Measurements from ENCODE around the gene TMEM132D. TPM values are rescaled to one million over a fixed set of nuclear protein-coding genes. Genes with fewer than 3 reads are reported as not detected.

Gene TMEM132D
- total RNA-seq, 1 donor from 2014 or later = 0.06 TPM

DNA sequence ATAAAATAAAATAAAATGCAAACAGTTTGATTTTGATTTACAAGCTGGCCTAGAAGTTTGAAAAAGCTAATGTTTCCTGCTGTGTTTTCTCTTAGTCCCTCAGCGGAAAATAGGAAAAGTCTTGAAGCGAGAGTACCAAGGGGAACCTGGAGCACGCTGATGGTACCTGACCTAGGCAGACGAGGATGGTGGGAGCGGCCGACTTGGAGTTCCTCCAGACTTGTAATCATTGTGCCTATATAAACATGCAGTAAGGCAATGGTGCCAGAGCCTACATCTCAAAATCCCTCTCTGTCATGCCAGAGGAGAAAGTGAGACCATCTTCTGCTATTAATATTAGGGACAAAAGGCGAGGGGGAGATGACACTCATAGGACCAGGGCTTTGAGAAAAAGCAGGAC, 371.7 kb downstream of the TMEM132D start:
- no peak overlapping the region for H3K4me3 ChIP-seq (ENCODE audit: low read depth, low read length)
- no peak for TF ChIP-seq CTCF (conservative IDR thresholded peaks at IDR 0.05; ENCODE audit: low read depth, low read length)
- no peak for DNase-seq (ENCODE audit: low read depth)

DNA sequence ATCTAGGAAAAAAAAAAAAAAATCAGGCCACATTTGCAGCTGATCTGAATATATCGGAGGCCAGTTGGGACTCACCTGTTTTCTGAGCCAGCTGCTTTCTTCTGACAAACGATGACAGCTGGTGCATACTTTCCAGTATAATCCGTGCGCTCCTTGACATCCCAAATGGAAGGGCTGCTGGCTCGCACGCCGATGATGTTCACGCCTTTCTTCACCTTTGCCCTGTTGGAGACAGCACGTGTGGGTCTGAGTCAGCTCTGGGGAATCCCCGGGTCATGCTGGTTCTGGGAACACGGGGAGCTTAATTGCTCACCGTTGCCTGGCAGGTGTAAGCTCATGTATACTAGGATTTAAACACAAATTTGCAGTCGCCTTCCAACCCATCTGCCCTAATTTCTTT, 372.8 kb downstream of the TMEM132D start:
- DNase-seq (ENCODE audit: low read depth) = no peak
- no peak overlapping the region for H3K4me3 ChIP-seq (ENCODE audit: low read depth, low read length)
- no peak for TF ChIP-seq CTCF (conservative IDR thresholded peaks at IDR 0.05; ENCODE audit: low read depth, low read length)

GRCh38 chr12:129530517-129530916, 373.3 kb downstream of the TMEM132D start:
- H3K4me3 ChIP-seq (ENCODE audit: low read depth, low read length) = no peak overlapping the region
- no peak for DNase-seq (ENCODE audit: low read depth)
- no peak for TF ChIP-seq CTCF (conservative IDR thresholded peaks at IDR 0.05; ENCODE audit: low read depth, low read length)

GRCh38 chr12:129527506-129527905, 376.3 kb downstream of the TMEM132D start:
- no peak overlapping the region for H3K4me3 ChIP-seq (ENCODE audit: low read depth, low read length)
- no peak for TF ChIP-seq CTCF (conservative IDR thresholded peaks at IDR 0.05; ENCODE audit: low read depth, low read length)
- no peak for DNase-seq (ENCODE audit: low read depth)

- TF ChIP-seq CTCF (conservative IDR thresholded peaks at IDR 0.05; ENCODE audit: low read depth, low read length) = no peak
- no peak for DNase-seq (ENCODE audit: low read depth)
- H3K4me3 ChIP-seq (ENCODE audit: low read depth, low read length) = no peak overlapping the region
Observed at GRCh38 chr12:129523621-129524020, 380.2 kb downstream of the TMEM132D start.

- no peak overlapping the region for H3K4me3 ChIP-seq (ENCODE audit: low read depth, low read length)
- DNase-seq (ENCODE audit: low read depth) = no peak
- TF ChIP-seq CTCF (conservative IDR thresholded peaks at IDR 0.05; ENCODE audit: low read depth, low read length) = no peak
Observed at GRCh38 chr12:129520739-129521138, 383.1 kb downstream of the TMEM132D start.

DNA sequence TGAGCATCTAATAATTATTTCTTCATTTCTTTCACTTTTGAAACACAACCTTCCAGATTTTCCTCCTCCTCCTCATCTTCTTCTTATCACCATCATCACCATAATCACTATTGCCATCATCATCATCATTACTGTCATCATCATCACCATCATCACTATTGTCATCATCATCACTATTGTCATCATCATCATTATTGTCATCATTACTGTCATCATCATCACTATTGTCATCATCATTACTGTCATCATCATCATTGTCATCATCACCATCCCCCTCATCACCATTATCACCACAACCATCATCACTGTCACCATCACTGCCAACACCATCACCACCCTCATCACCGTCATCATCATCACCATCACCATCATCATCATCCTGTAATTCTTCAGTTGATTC, 400.0 kb downstream of the TMEM132D start:
- DNase-seq (ENCODE audit: low read depth) = no peak
- TF ChIP-seq CTCF (conservative IDR thresholded peaks at IDR 0.05; ENCODE audit: low read depth, low read length) = no peak
- no peak overlapping the region for H3K4me3 ChIP-seq (ENCODE audit: low read depth, low read length)
